Cerebellar cortex (tissue), 1 donor: ENCODE measurements around the gene LINGO4.

Experiments
- DNase-seq: peaks from one replicate; pipeline ENCODE4 v3.0.0-alpha.2; 2015; ENCODE audit warnings: low spot score

The LINGO4 gene

DNA sequence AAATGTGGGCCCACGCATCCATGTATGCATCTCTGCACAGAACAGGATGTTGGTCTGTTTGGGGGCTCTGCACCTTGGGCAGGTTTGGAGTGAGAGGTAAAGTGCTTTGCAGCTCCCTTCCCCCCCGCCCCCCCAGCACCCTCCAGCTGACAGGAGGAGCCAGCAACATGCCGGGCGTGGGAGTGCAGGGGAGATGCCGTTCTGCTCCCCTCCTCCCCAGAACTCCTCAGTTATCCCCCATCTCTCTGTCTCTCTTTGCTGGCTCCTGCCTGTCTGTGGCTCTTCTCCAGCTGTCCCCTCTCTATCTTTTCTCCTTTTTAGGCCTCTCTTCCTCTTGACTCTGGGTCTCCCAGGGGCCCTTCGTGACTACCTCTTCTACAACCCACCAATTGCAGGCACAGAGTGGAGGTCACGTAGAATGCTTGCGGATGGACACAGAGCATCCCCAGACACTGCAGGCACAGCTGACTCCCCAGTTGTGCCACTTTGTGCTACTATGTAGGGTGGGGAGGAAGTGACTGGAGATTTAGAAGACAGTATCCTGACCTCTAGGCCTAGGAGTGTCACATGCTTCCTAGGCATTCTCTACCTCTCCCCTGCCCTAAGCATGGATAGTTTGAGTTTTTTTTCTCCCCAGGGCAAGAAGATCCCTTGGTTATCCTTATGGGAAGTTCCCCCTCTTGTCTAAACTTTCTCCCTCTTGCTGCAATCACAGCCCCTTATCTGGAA lies 28.1 kb upstream of the LINGO4 start:
- no peak for DNase-seq

DNA sequence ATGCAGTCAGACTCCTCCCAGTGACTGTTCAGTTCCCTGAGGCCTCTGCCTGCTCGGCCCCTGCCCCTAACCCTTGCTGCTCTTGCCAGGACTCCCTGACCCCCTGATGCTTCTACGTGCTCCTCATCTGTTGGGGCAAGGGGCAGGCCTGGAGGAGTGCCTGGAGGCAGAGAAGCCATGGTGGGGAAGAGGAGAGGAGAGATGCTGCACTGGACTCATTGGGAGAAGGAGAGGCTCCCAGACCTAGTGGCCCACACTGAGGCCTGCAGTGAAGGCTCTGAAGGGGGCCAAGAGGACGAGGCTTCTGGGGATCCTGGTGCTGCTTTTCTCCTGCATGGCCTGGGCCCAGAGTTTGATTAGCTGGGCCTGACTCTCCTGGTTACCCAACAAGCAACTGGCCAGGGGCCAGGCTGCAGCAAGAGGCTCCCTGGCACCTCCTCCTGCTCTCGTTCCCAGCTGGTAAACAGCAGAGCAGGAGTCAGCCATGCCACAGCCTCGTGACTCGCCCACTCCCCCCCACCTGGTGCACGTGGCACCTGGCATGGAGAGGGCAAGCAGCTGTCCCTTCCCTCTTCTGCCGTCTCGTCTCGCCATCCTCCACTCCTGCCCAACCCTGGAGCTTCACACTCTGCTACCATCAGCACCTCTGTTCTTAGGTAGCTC lies 27.2 kb upstream of the LINGO4 start:
- DNase-seq = peak; percentile 86

DNA sequence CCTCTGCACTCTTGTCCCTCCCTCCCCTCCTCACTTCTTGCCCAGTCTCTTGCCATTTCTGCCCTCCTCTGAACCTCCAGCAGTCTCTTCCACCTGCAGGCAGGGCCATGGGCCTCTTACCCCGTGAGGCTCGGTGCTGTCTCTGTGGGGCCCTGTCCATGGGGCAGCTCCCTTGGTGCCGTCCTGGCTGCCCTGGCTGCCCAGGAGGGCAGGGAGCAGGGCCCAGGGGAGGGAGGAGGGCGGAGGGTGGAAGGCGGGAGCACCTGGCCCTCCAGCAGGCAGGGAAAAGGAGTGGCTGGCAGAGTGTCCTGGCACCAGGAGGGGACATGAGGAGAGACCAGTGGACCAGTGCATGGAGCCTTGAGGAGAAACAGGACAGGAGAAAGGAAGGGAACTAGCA lies 26.4 kb upstream of the LINGO4 start, which contains the start of gene RORC:
RORC (minus strand) TSS at position 198 of the 400 bp plus-strand sequence; CDS start at position 160, 38 bp downstream.
- peak; percentile 78 for DNase-seq

DNA sequence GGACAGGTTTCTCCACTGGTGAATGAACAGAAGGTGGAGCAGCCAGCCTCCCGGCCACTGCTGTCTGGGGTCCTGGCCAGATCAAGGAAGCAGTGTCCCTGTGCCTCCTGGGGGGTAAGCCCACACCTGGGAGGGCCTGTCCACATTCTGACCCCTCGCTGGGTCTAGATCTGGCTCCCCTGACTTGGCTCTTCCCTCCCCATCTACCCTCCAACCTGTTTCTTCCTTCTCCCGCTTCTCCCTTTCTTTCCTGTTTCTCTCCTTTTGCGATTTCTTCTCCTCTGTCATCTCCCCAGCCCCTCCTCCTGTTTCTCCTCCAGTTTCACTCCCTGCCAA lies 26.0 kb upstream of the LINGO4 start:
- DNase-seq = no peak

DNA sequence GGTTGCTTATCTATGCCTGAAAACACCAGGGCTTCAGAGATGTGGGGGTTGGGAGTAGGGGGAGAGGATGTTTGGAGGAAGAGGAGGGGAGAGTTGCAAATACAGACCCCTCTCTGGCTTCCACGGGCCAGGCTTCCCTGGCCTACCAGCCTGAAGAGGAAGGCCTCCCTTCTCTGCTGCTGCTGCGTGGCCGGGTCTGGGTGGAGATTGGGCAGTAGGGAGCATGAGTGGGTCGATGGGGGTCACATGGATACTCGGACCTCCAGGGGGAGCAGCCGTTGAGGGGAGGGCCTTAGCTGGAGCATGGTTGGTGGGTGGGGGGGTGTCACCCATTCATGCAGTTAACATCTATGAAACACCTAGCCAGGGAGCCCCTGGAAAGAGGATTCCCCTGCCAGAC lies 24.8 kb upstream of the LINGO4 start:
- no peak for DNase-seq

DNA sequence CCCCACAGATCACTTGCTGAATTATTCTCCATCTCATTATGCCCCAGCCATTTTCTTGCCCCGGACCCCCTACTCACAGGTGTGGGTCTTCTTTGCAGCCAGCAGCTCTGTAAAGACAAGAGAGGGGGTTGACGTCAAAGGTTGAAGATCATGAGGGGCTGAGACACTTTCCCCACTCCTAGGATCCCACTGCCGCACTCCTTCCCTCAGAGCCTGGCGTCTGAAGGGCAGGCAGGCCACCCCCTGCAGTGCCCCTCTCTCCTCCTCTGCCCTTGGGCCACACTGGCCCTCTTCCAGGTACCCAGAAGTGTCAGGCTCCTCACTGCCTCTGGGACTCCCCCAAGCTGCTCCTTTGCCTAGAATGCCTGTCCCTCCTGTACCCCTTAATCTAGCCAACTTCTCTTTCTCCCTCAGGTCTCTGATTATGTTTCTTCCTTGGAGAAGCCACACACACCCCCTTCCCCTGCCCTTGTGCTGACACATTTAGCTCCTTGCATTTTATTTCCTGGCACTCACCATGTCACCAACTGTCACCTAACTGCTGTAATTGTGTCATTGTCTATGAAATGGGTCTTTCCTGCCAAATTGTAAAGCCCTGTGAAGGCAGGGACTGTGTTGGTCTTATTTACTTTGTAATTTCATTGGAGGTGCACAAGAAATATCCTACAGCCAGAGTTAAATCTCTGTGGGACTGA lies 24.3 kb upstream of the LINGO4 start:
- DNase-seq = no peak

DNA sequence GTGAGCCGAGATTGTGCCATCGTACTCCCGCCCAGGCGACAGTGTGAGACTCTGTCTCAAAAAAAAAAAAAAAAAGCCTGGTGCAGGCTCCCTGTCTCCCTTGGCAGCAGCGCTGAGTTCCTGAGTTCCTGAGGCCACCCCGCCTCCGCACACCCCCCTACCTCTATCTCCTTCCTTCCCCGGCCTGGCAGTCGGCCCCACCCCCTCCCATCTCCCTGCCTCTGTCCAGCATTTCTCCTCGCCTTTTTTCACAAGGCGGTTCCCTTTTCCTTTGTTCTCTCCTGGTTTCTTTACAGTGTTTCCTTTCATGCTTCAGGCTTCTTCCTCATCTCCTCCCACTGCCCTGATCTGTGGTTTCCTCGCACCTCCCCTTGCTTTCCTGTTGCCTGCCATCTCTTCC lies 23.7 kb upstream of the LINGO4 start:
- DNase-seq = no peak

DNA sequence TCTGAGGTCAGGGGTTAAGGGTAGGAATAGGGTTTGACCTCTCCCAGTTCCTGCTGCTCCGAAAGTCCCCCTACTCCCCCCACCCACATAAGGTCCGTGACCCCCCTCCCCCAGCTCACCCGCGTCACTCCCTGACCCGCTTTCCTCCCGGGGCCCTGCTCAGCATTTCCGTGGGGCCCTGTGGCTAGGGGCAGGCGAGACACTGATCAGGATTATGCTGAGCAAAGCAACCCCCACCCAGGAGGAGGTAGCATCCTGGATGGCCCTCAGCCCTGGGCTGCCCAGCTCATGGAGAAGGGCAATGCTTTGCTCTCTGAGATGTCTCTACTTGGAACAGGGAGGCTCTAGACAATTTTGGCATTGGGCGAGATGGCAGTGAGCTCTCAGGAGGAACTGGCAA lies 22.6 kb upstream of the LINGO4 start:
- no peak for DNase-seq

DNA sequence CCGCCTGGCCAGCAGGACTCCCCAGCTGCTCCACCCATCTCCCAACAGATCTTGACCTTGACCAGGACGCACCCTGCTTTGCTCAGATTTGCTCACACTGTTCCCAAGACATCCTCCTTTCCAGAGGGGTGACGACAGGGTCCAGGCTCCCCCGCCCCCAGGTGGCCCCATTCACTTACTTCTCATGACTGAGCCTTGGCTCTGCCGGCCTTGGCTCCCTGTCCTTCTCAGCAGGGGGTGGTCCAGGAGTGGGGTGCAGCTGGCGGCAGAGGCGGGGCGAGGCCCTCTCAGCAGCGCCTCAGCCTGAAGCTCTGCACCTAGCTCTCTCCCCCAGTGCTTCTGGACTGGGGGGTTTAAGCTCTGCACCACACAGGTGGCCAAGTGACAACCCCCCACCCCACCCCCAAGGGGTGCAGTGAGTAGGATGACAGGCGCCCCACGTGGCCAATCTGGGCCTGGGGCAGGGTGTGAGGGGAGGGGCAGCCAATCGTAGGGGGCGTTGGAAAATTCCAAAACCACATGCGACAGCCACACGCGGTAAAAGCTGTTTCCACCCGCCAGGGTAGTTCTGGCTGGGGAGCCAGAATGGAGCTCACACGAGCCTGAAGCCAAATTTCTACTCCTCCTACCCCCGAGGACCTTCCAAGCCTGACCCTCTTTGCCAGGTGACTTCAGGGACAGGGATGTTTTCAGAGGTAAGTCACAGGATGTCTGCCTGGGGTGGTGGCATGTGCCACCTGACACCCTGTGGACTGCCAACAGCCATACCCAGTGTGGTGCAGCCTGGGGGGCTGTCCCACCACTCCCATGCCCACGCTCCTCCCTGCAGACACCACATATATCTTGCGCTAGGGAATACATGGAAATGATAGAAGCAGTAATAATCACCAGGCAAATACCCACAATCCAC lies 20.8 kb upstream of the LINGO4 start:
- no peak for DNase-seq

DNA sequence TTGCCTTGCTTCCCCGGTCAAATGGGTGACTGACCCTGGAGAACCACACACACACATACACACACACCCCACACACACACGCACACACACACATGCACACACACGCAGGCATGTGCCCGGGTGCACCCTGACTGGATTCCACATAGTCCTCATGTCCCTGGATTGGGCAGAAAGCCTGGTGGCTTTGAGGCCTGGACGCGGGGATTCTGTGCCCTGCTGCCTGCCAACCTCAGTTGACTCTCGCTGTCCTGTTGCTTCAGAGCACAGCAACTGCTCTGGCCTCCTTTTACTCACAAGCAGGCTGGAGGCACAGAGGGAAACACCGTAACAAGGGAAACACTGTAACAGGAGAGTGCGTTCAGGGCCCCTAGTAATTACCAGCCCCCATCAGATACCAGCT lies 20.0 kb upstream of the LINGO4 start:
- DNase-seq = peak; percentile 65

DNA sequence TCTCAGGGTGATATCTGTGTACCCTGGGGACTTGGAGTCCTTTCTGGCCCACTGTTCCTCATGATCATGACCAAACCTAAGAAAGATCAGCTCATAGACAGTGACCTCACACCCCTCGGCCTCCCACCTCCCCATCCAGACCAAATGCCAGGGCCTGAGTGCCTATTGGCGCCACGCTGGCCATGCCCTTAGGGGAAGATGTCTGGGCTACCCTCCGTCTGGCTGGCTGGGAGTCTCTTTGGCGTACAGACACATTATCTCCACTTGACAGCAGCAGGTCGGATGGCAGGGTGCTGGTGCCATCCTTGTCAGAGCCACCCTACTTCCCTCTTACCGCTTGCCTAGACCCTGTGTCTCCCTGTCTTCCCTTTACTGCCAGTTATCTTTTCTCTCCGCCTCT lies 18.0 kb upstream of the LINGO4 start:
- no peak for DNase-seq

DNA sequence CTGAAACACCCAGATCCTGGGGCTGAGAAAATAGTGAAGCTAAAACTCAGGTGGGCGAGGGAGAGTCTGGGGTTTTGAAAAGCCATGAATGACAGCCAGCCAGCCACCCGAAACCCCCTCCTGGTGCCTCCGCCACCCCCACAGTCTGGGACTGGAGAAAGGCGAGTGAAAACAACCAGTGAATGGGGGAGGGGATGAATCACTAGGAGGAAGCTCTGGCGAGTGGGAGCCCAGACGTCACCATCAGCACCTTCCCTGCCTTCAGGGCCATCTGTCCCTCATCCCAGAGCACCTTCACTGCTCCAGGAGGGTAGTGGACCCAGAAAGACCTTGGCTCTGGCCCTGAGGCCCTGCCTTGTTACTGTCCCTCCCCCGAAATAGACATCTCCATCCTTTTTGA lies 17.2 kb upstream of the LINGO4 start:
- peak; percentile 73 for DNase-seq

DNA sequence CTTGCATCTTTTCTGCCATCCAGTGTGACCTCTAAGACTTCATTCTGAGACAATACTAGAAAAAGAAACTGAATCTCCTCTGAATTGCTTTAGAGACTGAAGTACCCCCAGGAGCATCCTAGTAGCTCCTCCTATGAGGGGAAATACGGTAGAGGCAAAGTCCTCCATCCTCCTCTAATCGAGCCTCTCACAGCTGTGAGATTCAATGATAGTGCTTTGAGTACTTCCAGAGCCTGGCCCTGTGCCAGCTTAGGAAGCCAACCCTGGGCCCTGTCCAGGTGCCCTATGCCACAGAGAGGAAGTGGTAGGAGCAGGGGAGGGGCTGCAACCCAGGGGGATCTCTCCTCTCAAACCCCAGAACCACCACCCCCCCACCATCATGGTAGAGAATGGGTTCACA lies 15.7 kb upstream of the LINGO4 start:
- DNase-seq = no peak

DNA sequence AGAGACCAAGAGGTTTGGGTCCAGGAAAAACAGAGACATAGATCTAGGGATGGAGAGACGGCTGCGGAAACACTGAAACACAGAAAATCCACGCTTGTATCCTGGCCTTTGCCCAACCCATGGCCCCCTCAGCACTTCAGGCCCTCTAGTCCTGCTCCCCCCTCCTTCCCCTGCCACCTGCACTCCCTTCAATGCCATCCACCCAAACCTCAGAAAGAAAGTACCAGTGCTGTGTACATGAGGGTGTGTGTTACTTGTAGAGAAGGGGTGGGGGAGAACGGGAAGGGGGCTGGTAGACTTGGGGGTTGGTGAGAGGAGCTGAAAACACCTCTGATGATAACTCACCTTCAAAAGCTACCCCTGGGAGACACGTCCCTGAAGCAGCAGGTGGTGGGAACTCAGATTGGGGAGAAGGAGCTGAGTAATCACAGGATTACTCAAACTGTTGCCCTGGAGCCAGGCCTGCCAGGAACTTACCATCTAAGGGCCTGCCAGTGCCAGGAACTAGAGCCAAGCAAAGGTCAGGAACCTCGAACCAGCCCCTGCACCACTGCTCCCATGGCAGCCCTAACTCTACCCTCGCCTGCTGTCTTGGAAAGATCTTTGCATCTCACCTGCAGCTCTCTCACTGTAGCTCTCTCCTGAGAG lies 14.9 kb upstream of the LINGO4 start:
- no peak for DNase-seq

DNA sequence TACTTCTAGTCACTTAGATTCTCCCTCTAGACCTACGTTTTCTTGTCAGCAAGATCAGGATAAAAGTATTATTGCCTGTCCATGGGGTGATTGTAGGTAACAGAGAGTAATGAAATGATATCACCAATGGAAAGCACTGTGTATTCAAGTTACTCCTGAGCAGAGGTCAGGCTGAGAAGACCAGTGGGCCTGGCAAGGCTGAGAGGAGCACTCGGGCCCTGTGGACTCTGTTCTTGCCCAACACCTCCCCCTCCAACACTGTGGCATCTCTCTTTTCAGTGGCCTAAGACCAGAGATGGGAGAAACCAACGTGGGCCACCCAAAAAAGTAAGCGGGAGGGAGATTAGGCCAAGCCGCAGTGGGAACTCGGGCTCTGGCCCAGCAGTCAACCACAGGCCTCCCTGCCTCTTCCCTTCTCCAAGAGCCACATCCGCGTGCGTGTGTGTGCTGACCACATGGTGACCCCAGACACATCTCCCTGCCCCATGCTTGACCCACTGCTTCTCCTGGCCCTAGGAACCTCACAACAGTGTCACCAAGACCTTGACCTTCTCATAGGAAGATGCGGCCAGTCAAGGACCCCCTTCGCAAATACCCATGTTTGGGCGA lies 14.1 kb upstream of the LINGO4 start:
- DNase-seq = no peak

DNA sequence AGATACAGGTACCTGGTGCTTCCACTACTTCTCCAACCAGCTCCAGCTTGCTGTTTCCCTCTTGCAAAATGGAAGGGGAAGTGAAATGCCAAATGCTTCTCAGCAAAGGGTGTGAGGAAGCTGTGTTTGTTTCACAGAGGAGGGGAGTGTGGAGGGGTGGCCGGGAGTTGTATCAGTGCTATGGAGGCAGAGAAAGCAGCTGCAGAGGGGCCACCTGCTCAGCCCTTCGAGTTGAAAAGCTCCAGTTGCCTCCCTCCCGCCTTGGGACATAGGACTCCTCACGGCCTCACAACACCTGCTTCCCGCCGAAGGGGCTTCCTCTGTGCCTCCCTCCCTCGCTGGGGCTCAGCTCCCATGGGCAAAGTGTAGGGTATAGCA lies 12.1 kb upstream of the LINGO4 start:
- no peak for DNase-seq

DNA sequence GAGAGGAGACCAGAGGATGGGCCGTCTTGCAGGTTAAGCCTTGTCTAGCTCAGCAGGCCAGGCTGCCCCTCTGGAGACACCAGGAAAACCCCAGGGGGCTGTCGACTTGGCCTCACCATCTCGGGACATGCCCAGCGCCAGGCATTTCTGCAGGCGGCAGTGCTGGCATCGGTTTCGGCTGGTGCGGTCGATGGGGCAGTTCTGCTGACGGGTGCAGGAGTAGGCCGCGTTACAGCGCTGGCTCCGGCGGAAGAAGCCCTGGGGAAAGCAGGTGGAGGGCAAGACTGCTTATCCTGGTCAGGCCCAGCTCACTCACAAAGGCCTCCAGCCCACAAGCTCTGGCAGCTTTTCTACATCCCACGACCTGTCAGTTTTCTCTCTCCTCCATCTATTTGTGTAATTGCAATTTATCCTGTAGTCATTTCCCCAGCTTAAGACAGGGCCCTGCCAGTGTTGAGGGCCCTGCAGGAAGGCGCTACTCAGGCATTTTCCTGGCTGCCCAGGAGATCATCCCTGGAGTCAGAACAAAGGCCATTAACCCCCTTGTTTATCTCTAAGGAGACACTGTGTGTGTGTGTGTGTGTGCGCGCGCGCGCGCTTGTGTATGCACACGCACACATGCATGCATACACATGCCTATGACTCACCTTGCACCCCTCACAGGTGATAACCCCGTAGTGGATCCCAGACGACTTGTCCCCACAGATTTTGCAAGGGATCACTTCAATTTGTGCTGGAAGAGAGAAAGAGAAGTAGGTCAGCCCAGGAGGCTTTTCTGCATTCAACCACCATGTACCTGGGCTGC lies 11.5 kb upstream of the LINGO4 start:
- no peak for DNase-seq

DNA sequence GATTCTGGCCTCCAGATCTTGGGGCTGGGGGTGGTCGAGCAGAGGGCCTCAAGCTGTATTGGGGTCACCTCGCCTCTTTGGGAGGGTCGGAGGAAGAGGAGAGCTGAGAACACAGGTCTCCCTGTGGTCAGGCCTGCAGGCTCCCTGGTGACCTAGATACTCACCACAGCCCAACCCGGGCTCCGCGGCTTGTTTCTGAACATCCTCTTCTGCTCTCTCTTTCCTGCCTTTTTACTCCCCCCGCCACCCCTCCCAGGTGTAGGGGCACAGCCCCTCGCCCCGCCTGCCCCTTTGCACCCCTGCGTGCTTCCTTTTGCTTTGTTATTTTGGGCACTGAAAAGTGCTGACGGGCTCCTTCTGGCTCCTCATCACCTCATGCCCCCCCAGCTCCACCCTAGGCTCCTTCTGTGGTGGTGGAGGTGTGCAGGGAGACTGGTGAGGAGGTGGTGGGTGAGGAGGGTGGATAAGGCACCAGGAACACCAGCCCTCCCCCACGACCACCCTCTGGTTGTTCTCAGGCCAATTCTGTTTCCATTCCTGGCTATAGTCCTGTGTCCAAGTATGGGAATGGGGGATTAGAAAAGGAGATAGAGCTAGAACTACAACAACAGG lies 10.6 kb upstream of the LINGO4 start:
- no peak for DNase-seq

DNA sequence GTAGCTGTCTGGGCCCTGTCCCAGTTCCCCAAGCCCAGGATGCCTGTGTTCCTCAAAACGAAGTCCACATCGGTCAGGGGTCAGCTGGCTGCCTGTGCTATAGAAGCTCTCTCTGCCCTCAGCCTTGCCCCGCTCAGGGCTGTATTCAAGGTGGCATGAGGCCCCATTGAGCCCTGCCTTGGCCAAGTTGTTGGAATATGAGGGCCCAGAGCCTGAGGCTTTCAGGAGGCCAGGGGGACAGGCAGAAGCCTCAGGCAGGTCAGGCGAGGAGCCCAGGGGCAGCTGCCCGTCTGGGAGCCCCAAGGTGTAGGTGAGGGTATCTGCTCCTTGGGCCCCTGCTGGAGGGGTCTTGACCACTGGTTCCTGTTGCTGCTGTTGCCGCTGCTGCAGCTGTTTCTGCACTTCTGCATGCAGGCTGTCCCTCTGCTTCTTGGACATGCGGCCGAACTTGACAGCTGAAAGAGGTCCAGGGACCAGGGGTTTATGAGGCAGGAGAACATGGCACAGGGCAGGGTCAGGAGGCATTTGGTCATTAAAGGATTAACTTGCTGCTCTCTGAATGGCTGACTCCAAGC lies 9.8 kb upstream of the LINGO4 start:
- DNase-seq = no peak

DNA sequence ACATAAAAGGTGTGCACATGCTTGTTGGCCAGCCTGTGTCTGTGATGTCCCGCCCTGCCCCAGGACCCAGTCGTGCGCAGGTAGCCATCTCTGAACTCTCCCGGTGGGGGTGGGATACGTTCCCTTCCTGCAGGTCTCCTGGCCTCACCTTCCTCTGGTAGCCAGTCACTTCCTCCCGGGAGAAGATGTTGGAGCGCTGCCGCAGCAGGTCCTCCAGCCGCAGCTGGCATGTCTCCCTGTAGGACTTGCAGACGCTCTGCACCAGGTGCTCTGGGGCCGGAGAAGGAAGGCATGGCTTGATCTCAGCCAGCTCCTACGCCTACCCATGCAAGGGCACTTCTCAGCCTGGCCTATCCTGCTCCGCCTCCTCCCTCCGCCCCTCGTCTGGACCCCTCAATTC lies 9.2 kb upstream of the LINGO4 start:
- DNase-seq = no peak
